Stomach (tissue), 4 donors: Measurements from ENCODE around the gene DNAAF9.

Source experiments
- EP300 ChIP-seq: sonication (generic); formaldehyde crosslinking; IDR thresholded peaks from one replicate; pipeline ENCODE4 v1.6.1; 2017; ENCODE audit warnings: antibody characterized with exemption
- POLR2A ChIP-seq, 4 donors: fragments of 450-650 bp; IDR thresholded peaks; one replicate each; pipeline ENCODE4 v1.6.1; 2016; ENCODE audit warnings: antibody characterized with exemption in 4 of 4, control low read depth in 2 of 4, mild to moderate bottlenecking in 1 of 4, moderate library complexity in 1 of 4
- TF ChIP-seq, protein P1 (sequence below), 7 experiments: fragments of 450-650 bp in 4 of 7; fragments of 200-600 bp in 3 of 7; sonication (generic) in 3 of 7; IDR thresholded peaks; one replicate each; pipeline ENCODE4 v1.5.1; 2016 to 2019; ENCODE audit warnings: antibody characterized with exemption in 7 of 7, control low read depth in 2 of 7, mild to moderate bottlenecking in 1 of 7

DNA sequence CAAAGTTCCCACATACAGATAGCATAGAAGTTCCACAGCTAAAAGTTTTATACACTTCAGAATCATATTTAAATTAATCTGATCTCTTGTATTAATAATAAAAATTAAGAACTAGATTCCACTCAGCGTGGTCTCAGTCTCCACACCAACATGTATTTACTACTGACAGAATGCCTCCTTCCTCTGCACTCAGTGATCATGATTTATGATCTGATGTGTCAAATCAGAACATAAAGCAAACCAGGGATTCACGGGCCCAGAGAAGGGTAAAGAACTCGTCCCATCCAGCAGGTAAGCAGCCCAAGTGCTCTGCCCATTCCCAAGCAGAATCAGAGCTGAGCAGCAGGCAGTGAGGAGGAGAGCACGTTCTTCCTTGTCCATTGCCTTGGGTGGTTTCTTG is 49.2 kb upstream of the DNAAF9 start:
- TF ChIP-seq, protein P1, sequence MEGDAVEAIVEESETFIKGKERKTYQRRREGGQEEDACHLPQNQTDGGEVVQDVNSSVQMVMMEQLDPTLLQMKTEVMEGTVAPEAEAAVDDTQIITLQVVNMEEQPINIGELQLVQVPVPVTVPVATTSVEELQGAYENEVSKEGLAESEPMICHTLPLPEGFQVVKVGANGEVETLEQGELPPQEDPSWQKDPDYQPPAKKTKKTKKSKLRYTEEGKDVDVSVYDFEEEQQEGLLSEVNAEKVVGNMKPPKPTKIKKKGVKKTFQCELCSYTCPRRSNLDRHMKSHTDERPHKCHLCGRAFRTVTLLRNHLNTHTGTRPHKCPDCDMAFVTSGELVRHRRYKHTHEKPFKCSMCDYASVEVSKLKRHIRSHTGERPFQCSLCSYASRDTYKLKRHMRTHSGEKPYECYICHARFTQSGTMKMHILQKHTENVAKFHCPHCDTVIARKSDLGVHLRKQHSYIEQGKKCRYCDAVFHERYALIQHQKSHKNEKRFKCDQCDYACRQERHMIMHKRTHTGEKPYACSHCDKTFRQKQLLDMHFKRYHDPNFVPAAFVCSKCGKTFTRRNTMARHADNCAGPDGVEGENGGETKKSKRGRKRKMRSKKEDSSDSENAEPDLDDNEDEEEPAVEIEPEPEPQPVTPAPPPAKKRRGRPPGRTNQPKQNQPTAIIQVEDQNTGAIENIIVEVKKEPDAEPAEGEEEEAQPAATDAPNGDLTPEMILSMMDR (IDR thresholded peaks at IDR 0.05), result no peak
- no peak for TF ChIP-seq POLR2A (IDR thresholded peaks at IDR 0.05)
- TF ChIP-seq EP300, result no peak
